Hepatocyte (in vitro differentiated cells): ENCODE measurements around the gene ENPP6. TPM values are rescaled to one million over a fixed set of nuclear protein-coding genes. Genes with fewer than 3 reads are reported as not detected.

Experiments used
- DNase-seq: peaks from one replicate; pipeline ENCODE4 v3.0.0-alpha.2; 2016; ENCODE audit warnings: low spot score
- H2AFZ ChIP-seq: fragments of 200-600 bp; sonication (generic); 2 replicates; pipeline ENCODE4 v1.6.0; 2016; ENCODE audit warnings: antibody characterized with exemption, mild to moderate bottlenecking
- H3K27ac ChIP-seq: fragments of 200-600 bp; sonication (generic); 2 replicates; pipeline ENCODE4 v1.5.1; 2016; ENCODE audit warnings: mild to moderate bottlenecking
- H3K27me3 ChIP-seq: fragments of 200-600 bp; sonication (generic); 2 replicates; pipeline ENCODE4 v1.6.1; 2016
- H3K36me3 ChIP-seq: fragments of 200-600 bp; sonication (generic); replicated peaks from 2 replicates; pipeline ENCODE4 v1.5.1; 2016; ENCODE audit warnings: low read depth; ENCODE audit not compliant: insufficient read depth
- H3K4me1 ChIP-seq: fragments of 200-600 bp; sonication (generic); 2 replicates; pipeline ENCODE4 v1.5.1; 2016; ENCODE audit warnings: mild to moderate bottlenecking, moderate library complexity; ENCODE audit not compliant: insufficient read depth
- H3K4me2 ChIP-seq: fragments of 200-600 bp; sonication (generic); 2 replicates; pipeline ENCODE4 v1.6.0; 2016
- H3K4me3 ChIP-seq: fragments of 200-600 bp; sonication (generic); 2 replicates; pipeline ENCODE4 v1.5.1; 2016; ENCODE audit warnings: mild to moderate bottlenecking
- H3K79me2 ChIP-seq: fragments of 200-600 bp; sonication (generic); 2 replicates; pipeline ENCODE4 v1.6.0; 2017; ENCODE audit warnings: mild to moderate bottlenecking
- H3K9me2 ChIP-seq: fragments of 200-600 bp; sonication (generic); replicated peaks from 2 replicates; pipeline ENCODE4 v1.6.0; 2017; ENCODE audit warnings: mild to moderate bottlenecking; ENCODE audit not compliant: insufficient read depth
- H3K9me3 ChIP-seq: fragments of 200-600 bp; sonication (generic); 2 replicates; pipeline ENCODE4 v1.5.1; 2016; ENCODE audit warnings: low read depth, mild to moderate bottlenecking
- H4K20me1 ChIP-seq: fragments of 200-600 bp; sonication (generic); 2 replicates; pipeline ENCODE4 v1.6.0; 2016; ENCODE audit warnings: mild to moderate bottlenecking; ENCODE audit not compliant: insufficient read depth, poor library complexity, severe bottlenecking
- EZH2 ChIP-seq: fragments of 200-600 bp; sonication (generic); IDR thresholded peaks from 2 replicates; pipeline ENCODE4 v1.6.1; 2016; ENCODE audit warnings: antibody characterized with exemption, mild to moderate bottlenecking, borderline replicate concordance
- EZH2phosphoT487 ChIP-seq: fragments of 200-600 bp; sonication (generic); IDR thresholded peaks from one replicate; pipeline ENCODE4 v1.6.1; 2018; ENCODE audit warnings: antibody characterized with exemption, mild to moderate bottlenecking, low read depth, moderate library complexity; ENCODE audit not compliant: unreplicated experiment, severe bottlenecking
- WGBS: methylation state at CpG from one replicate; pipeline ENCODE4 v1.1.6; 2016; ENCODE audit warnings: low lambda C conversion rate; ENCODE audit errors: missing lambda C conversion rate; 5-methylcytosine and 5-hydroxymethylcytosine counted together
- polyA plus RNA-seq: library from polyadenylated mRNA; unstranded; fragments of >200 nt; fragmentation: Nextera tagmentation; extraction: Ambion mirVana; gene quantifications from 2 replicates; pipeline ENCODE4 v1.2.1, GENCODE V29; 2016
- total RNA-seq: library from RNA; depleted of rRNA; stranded (reverse); fragments of >200 nt; gene quantifications from 2 replicates; pipeline ENCODE4 v1.2.3, GENCODE V29; 2014
- TF ChIP-seq, protein P1 (sequence below): fragments of 200-600 bp; sonication (generic); IDR thresholded peaks from 2 replicates; pipeline ENCODE4 v1.5.1; 2016; ENCODE audit warnings: antibody characterized with exemption, mild to moderate bottlenecking; ENCODE audit not compliant: poor library complexity

ENPP6 gene
- total and polyA plus RNA-seq, 2 experiments from 2014 or later = 0.03 TPM; not detected in 1

- Histone ChIP-seq H3K4me2 (peak overlapping the region; percentile 34), H3K27me3 (no peaks in the 10 kb centered on the region), H3K9me2 (no peaks in the 10 kb centered on the region), H3K36me3 (no peaks in the 10 kb centered on the region), H4K20me1 (no peaks in the 10 kb centered on the region), H3K27ac (peak overlapping the region; percentile 86), H3K4me1 (peaks cover 8% of the 10 kb centered on the region), H2AFZ (no peak overlapping the region), H3K4me3 (no peak overlapping the region), H3K79me2 (no peaks in the 10 kb centered on the region), H3K9me3 (no peaks in the 10 kb centered on the region)
- WGBS = 40% methylated on average over 1 of the region's 1 CpG
- no peak for TF ChIP-seq EZH2phosphoT487
- TF ChIP-seq EZH2 = no peak
- TF ChIP-seq, protein P1, sequence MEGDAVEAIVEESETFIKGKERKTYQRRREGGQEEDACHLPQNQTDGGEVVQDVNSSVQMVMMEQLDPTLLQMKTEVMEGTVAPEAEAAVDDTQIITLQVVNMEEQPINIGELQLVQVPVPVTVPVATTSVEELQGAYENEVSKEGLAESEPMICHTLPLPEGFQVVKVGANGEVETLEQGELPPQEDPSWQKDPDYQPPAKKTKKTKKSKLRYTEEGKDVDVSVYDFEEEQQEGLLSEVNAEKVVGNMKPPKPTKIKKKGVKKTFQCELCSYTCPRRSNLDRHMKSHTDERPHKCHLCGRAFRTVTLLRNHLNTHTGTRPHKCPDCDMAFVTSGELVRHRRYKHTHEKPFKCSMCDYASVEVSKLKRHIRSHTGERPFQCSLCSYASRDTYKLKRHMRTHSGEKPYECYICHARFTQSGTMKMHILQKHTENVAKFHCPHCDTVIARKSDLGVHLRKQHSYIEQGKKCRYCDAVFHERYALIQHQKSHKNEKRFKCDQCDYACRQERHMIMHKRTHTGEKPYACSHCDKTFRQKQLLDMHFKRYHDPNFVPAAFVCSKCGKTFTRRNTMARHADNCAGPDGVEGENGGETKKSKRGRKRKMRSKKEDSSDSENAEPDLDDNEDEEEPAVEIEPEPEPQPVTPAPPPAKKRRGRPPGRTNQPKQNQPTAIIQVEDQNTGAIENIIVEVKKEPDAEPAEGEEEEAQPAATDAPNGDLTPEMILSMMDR = no peak
- peak; percentile 79 for DNase-seq
These were observed 14.5 kb upstream of the ENPP6 start for GRCh38 chr4:184232202-184232601.

DNA sequence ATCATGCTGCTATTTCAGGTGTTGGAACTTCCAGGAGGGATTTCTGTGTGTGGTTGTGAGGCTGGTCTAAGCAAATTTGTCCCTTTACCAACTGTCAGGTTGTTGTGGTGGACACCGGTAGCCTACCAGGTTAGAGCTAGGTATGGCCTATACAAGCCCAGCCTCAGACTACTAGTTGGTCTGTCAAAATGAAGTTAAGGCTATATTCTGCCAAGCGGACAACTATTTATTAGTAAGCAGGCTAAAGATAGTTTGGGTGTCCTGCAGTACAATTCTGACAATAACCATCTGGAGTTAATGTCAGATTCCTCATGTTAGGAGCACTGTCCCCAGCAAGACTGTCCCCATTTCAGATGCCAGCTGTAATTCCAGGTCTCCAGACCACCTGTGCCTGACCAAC is 13.9 kb upstream of the ENPP6 start:
- Histone ChIP-seq H3K9me3 (no peaks in the 10 kb centered on the region), H3K4me3 (no peak overlapping the region), H2AFZ (no peak overlapping the region), H3K4me2 (peak overlapping the region; percentile 34), H3K79me2 (no peaks in the 10 kb centered on the region), H4K20me1 (no peaks in the 10 kb centered on the region), H3K9me2 (no peaks in the 10 kb centered on the region), H3K27ac (peak overlapping the region; percentile 86), H3K27me3 (no peaks in the 10 kb centered on the region), H3K4me1 (peaks cover 8% of the 10 kb centered on the region), H3K36me3 (no peaks in the 10 kb centered on the region)
- 91% methylated on average over 2 of the region's 2 CpGs for WGBS
- no peak for DNase-seq
- TF ChIP-seq EZH2 = no peak
- no peak for TF ChIP-seq EZH2phosphoT487
- TF ChIP-seq, protein P1 = no peak

- no peak overlapping the region for H3K4me2 ChIP-seq
- no peaks in the 10 kb centered on the region for H3K36me3 ChIP-seq
- no peaks in the 10 kb centered on the region for H4K20me1 ChIP-seq
- H3K4me1 ChIP-seq = peaks cover 8% of the 10 kb centered on the region
- H3K27me3 ChIP-seq = no peaks in the 10 kb centered on the region
- TF ChIP-seq EZH2phosphoT487 = no peak
- TF ChIP-seq, protein P1 = no peak
- TF ChIP-seq EZH2 = no peak
- no peak overlapping the region for H3K27ac ChIP-seq
- H3K9me3 ChIP-seq = no peaks in the 10 kb centered on the region
- H3K79me2 ChIP-seq = no peaks in the 10 kb centered on the region
- H3K4me3 ChIP-seq = no peak overlapping the region
- no peaks in the 10 kb centered on the region for H3K9me2 ChIP-seq
- H2AFZ ChIP-seq = no peak overlapping the region
- no peak for DNase-seq
- 89% methylated on average over 7 of the region's 7 CpGs for WGBS
These were observed 10.5 kb upstream of the ENPP6 start for GRCh38 chr4:184228056-184228705.
